A673 (cell line): ENCODE measurements around the gene BUD31. TPM values are rescaled to one million over a fixed set of nuclear protein-coding genes. Genes with fewer than 3 reads are reported as not detected.
"Not testable (repeated sequence)": the region's sequence is repeated elsewhere in the genome, so short reads cannot be mapped to it uniquely, and the experiment has no call there.

Experiments
- BruUV-seq: library from RNA; stranded (reverse); fragments of 400-500 nt; replicated peaks from 2 replicates; lab custom pipeline; 2021; lab: Mats Ljungman, UMichigan
- CTCF ChIA-PET: fragments of 300-600 bp; sonication (Branson Sonifier 250); formaldehyde crosslinking; loops from one replicate; lab custom pipeline; 2022; ENCODE audit warnings: antibody characterized with exemption; lab: Charles Lee
- POLR2A ChIA-PET: fragments of 300-600 bp; sonication (Branson Sonifier 250); formaldehyde crosslinking; loops from one replicate; lab custom pipeline; 2022; ENCODE audit warnings: antibody characterized with exemption; ENCODE audit not compliant: low non-redundant PET; lab: Charles Lee
- DNase-seq: peaks from one replicate; pipeline ENCODE4 v3.0.0-alpha.2; 2015; ENCODE audit warnings: low spot score
- H3K27ac ChIP-seq: fragments of 200-600 bp; sonication (generic); 2 replicates; pipeline ENCODE4 v1.5.1; 2016; ENCODE audit warnings: mixed run types, low read depth, mild to moderate bottlenecking, mixed read lengths, antibody characterized with exemption, low read length; ENCODE audit not compliant: poor library complexity, severe bottlenecking
- H3K27me3 ChIP-seq: fragments of 200-600 bp; sonication (generic); replicated peaks from 2 replicates; pipeline ENCODE4 v1.6.1; 2017; ENCODE audit warnings: mixed run types, low read depth, mild to moderate bottlenecking, mixed read lengths, antibody characterized with exemption, low read length; ENCODE audit not compliant: insufficient read depth, poor library complexity
- H3K36me3 ChIP-seq: fragments of 200-600 bp; sonication (generic); 2 replicates; pipeline ENCODE4 v1.6.1; 2016; ENCODE audit warnings: mixed run types, mild to moderate bottlenecking, mixed read lengths, antibody characterized with exemption, low read length; ENCODE audit not compliant: insufficient read depth, poor library complexity, severe bottlenecking
- H3K4me1 ChIP-seq: fragments of 200-600 bp; sonication (generic); 2 replicates; pipeline ENCODE4 v1.6.1; 2017; ENCODE audit warnings: mixed run types, mild to moderate bottlenecking, mixed read lengths, antibody characterized with exemption, low read length; ENCODE audit not compliant: insufficient read depth, poor library complexity, severe bottlenecking
- H3K4me3 ChIP-seq: fragments of 200-600 bp; sonication (generic); 2 replicates; pipeline ENCODE4 v1.5.1; 2016; ENCODE audit warnings: low read depth, mixed run types, mild to moderate bottlenecking, mixed read lengths, low read length; ENCODE audit not compliant: poor library complexity, severe bottlenecking
- H3K9me3 ChIP-seq: fragments of 200-600 bp; sonication (generic); 2 replicates; pipeline ENCODE4 v1.6.1; 2016; ENCODE audit warnings: mixed run types, low read depth, mild to moderate bottlenecking, mixed read lengths, antibody characterized with exemption, low read length; ENCODE audit not compliant: poor library complexity, severe bottlenecking
- EZH2 ChIP-seq: fragments of 200-600 bp; sonication (generic); IDR thresholded peaks from 2 replicates; pipeline ENCODE4 v1.6.1; 2017; ENCODE audit warnings: borderline replicate concordance, low read depth, mild to moderate bottlenecking, mixed read lengths, antibody characterized with exemption, low read length; ENCODE audit not compliant: poor library complexity, severe bottlenecking
- intact Hi-C: fragments of 100-400 bp; cut with micrococcal nuclease; formaldehyde crosslinking; loops from one replicate; pipeline ENCODE4 v1.10.0; 2022; ENCODE audit not compliant: unreplicated experiment
- total RNA-seq: library from RNA; stranded (reverse); gene quantifications from 2 replicates; pipeline ENCODE4 v1.2.3, GENCODE V29; 2021
- TF ChIP-seq, protein P1 (sequence below): fragments of 300-800, 200-600 bp; sonication (generic); conservative IDR thresholded peaks from 2 replicates; pipeline ENCODE4 v1.5.1; 2017; ENCODE audit warnings: low read depth, mild to moderate bottlenecking, antibody characterized with exemption, low read length, moderate library complexity, mixed read lengths

The BUD31 gene
- total RNA-seq, 1 experiment from 2014 or later: 194 TPM

DNA sequence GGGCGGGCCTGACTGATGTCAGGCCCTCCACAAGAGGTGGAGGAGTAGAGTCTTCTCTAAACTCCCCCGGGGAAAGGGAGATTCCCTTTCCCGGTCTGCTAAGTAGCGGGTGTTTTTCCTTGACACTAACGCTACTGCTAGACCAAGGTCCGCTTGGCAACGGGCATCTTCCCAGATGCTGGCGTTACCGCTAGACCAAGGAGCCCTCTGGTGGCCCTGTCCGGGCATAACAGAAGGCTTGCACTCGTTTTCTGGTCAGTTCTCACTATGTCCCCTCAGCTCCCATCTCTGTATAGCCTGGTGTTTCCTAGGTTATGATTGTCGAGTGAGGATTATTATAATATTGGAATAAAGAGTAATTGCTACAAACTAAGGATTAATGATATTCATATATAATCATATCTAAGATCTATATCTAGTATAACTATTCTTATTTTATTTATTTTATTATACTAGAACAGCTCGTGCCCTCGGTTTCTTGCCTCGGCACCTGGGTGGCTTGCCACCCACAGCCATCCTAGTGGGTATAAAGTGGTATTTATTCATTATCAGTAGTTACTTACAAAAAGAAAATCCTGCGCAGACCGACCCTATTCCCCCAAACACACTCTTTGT lies 6.9 kb downstream of the BUD31 start:
- H3K9me3 ChIP-seq, H3K4me3 ChIP-seq, BruUV-seq, CTCF ChIA-PET, intact Hi-C loops, H3K27ac ChIP-seq, H3K27me3 ChIP-seq, H3K4me1 ChIP-seq: not testable (repeated sequence)
- peak; percentile 53 for DNase-seq
- TF ChIP-seq, protein P1, sequence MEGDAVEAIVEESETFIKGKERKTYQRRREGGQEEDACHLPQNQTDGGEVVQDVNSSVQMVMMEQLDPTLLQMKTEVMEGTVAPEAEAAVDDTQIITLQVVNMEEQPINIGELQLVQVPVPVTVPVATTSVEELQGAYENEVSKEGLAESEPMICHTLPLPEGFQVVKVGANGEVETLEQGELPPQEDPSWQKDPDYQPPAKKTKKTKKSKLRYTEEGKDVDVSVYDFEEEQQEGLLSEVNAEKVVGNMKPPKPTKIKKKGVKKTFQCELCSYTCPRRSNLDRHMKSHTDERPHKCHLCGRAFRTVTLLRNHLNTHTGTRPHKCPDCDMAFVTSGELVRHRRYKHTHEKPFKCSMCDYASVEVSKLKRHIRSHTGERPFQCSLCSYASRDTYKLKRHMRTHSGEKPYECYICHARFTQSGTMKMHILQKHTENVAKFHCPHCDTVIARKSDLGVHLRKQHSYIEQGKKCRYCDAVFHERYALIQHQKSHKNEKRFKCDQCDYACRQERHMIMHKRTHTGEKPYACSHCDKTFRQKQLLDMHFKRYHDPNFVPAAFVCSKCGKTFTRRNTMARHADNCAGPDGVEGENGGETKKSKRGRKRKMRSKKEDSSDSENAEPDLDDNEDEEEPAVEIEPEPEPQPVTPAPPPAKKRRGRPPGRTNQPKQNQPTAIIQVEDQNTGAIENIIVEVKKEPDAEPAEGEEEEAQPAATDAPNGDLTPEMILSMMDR: peak; percentile 55
- peaks cover 92% of the 10 kb centered on the region for H3K36me3 ChIP-seq
- POLR2A ChIA-PET: interaction anchor here (0.6 kb wide), 1 partner anchor 298 kb away, joined by 3 read pairs; no protein-coding TSS in a partner anchor

DNA sequence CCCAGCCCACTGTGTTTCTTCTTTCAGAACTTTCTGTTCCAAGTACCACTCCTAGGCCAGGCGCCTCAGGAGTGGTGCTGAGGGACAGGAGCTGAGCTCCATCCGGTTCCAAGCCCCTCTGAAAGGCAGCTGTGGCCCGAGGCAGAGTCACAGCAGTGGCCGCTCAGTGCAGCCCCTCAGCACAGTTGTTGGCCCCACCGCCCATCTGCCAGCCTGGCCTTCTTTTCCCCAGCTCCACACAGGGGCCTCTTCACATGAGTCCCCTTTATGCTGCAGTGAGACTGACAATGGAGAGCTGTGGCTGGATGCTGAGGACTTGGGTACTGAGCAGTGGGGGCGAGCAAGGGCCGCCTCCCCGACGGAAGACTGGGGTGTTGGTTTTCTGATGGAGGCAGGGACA lies 9.5 kb downstream of the BUD31 start:
- Histone ChIP-seq H3K4me1 (no peaks in the 10 kb centered on the region), H3K9me3 (no peaks in the 10 kb centered on the region), H3K27ac (no peak overlapping the region), H3K36me3 (peaks cover 87% of the 10 kb centered on the region), H3K4me3 (no peak overlapping the region), H3K27me3 (no peaks in the 10 kb centered on the region)
- ChIA-PET POLR2A (no interaction called here), CTCF (no interaction called here)
- TF ChIP-seq, protein P1: no peak
- TF ChIP-seq EZH2: no peak
- no peak for DNase-seq
- BruUV-seq: no TSS peak
- intact Hi-C loops: no loop called here

DNA sequence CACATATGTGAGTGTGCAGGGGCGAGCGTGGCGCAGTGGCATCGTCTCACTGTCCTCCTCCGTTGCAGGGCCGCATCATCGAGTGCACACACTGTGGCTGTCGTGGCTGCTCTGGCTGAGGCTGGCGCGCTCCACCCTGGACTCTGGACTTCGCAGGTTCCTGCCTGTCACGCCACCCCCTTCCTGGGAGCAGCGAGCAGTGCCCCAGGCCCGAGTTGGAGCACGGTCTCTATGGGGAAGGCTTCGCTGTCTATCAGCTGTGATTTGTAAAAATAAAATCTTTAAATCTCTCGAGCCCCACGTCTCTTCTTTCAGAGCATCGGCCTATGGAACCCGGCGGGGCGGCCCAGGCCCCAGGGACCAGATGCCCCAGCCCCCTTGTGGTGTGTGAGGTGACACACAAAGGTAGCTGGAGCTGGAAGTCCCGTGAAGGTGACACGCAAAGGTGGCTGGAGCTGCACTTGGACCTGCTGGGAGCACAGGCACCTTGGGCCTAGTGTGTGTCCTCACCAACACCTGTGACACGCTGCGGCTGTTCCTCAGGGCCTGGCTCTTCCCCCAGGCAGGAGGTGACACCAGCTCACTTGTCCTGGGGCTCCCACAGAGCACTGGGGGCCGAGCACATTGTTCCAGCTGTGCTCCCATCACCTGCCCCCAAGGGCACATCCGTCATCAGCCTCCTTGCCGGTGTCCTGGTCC lies 10.7 kb downstream of the BUD31 start:
- no peak overlapping the region for H3K4me3 ChIP-seq
- no peak overlapping the region for H3K27ac ChIP-seq
- H3K27me3 ChIP-seq: no peaks in the 10 kb centered on the region
- DNase-seq: no peak
- ChIA-PET POLR2A (no interaction called here), CTCF (interaction anchor here (0.6 kb wide), 1 partner anchor 1922 kb away, joined by 5 read pairs; no protein-coding TSS in a partner anchor)
- TF ChIP-seq, protein P1: no peak
- no peak for TF ChIP-seq EZH2
- BruUV-seq: no TSS peak
- H3K4me1 ChIP-seq: no peaks in the 10 kb centered on the region
- H3K9me3 ChIP-seq: no peaks in the 10 kb centered on the region
- intact Hi-C loops: no loop called here
- peaks cover 87% of the 10 kb centered on the region for H3K36me3 ChIP-seq
